Effector memory CD8-positive, alpha-beta T cell (primary cell): ENCODE results near the gene CRHR1.
A peak's percentile ranks its signal among the peaks of the same experiment; 100 is the strongest.

Source experiments
- ATAC-seq: fragments of 150-1000 bp; cut with Tn5 transposase; replicated peaks from 2 replicates; pipeline ENCODE4 v1.10.0; 2021; ENCODE audit warnings: mild to moderate bottlenecking, moderate library complexity
- DNase-seq, 3 experiments: peaks; one replicate each; pipeline ENCODE4 v3.0.0; 2021
- H3K27ac Mint-ChIP-seq, 2 donors: one replicate each; pipeline ENCODE4 v1.8.0; 2022; ENCODE audit warnings: mild to moderate bottlenecking in 2 of 2, mixed read lengths in 2 of 2, moderate library complexity in 2 of 2
- H3K27me3 Mint-ChIP-seq, 2 donors: one replicate each; pipeline ENCODE4 v1.8.0; 2022; ENCODE audit warnings: mixed read lengths in 2 of 2
- H3K36me3 Mint-ChIP-seq: one replicate; pipeline ENCODE4 v1.8.0; 2022; ENCODE audit warnings: mild to moderate bottlenecking, moderate library complexity, mixed read lengths; ENCODE audit not compliant: insufficient read depth
- H3K4me1 Mint-ChIP-seq, 2 donors: one replicate each; pipeline ENCODE4 v1.8.0; 2022; ENCODE audit warnings: low read depth in 2 of 2, mixed read lengths in 2 of 2
- H3K4me3 Mint-ChIP-seq, 2 donors: one replicate each; pipeline ENCODE4 v1.8.0; 2022; ENCODE audit warnings: mild to moderate bottlenecking in 2 of 2, mixed read lengths in 2 of 2, moderate library complexity in 2 of 2
- H3K9me3 Mint-ChIP-seq, 2 donors: one replicate each; pipeline ENCODE4 v1.8.0; 2022; ENCODE audit warnings: mixed read lengths in 2 of 2

CRHR1 gene

DNA sequence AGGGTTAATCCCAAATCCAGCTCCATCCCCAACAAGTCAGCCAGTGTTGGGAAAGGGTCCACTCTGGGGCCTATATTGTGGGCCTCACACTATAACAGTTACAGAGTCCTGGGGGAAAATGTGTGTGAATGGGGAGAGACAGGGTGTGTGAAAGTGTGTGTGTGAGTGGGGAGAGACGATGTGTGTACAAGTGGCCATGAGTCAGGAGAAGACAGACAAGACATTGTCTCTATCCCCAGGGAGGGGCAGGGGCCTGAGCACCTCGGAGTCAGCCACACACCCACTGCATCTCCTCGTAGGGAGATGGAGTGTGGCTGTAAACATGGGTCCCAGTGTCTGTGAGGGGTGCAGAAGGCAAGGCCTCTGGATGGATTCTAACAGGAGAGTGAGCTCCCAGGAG, 2.9 kb downstream of the CRHR1 start:
- H3K4me3 Mint-ChIP-seq = no peak overlapping the region
- ATAC-seq = no peak
- H3K36me3 Mint-ChIP-seq = no peaks in the 10 kb centered on the region
- no peak overlapping the region for H3K27ac Mint-ChIP-seq
- peaks cover 76 to 89% of the 10 kb centered on the region in 2 donors for H3K27me3 Mint-ChIP-seq
- H3K4me1 Mint-ChIP-seq = peaks cover 0 to 4% of the 10 kb centered on the region in 2 donors
- H3K9me3 Mint-ChIP-seq = no peaks in the 10 kb centered on the region
- DNase-seq = no peak

DNA sequence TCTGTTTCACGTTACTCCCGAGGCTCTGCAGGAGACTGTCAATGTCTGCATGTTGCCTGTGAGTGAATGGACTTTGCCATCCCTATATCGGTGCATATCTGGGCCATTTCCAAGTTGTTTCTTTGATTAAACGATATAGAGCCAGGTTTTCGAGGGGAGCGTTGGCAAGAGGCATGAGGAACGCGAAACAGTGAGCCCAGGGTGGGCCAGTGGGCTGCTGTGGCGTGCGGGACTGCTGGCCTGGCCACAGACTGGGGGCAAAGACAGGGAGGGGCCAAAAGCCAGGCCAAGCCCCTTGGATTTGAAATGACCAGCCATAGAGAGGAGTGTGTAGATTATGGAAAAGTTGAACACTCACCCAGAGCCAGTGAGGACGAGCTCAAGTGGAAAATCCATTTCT, 3.5 kb downstream of the CRHR1 start:
- no peaks in the 10 kb centered on the region for H3K36me3 Mint-ChIP-seq

DNA sequence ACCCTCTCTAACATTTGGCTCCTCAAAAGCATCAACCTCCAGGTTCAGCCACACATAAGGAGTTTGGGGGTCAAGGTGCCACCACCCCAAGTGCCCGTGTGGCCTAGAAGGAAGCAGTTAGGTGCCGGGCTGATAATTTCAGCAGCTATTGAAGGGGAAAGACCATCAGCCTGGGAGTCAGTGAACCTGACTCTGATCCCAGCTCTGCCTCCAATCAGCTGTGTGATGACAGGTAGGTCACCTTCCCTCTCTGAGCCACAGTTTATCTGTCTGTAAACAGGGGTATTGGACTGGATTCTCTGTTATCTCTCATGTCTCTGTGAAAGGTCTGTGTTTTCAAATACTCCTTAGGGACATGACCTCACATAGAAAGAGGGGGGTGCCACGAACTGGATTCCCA, 3.9 kb downstream of the CRHR1 start:
- Mint-ChIP-seq H3K9me3 (no peaks in the 10 kb centered on the region), H3K27me3 (peaks cover 76 to 89% of the 10 kb centered on the region in 2 donors), H3K27ac (no peak overlapping the region), H3K4me1 (peaks cover 0 to 6% of the 10 kb centered on the region in 2 donors), H3K4me3 (no peak overlapping the region), H3K36me3 (no peaks in the 10 kb centered on the region)
- ATAC-seq = no peak
- no peak for DNase-seq

More for the DNA sequence above, 3.5 kb downstream of the CRHR1 start:
- H3K4me3 Mint-ChIP-seq = no peak overlapping the region
- no peak overlapping the region for H3K27ac Mint-ChIP-seq
- no peaks in the 10 kb centered on the region for H3K9me3 Mint-ChIP-seq
- no peak for ATAC-seq
- H3K4me1 Mint-ChIP-seq = peaks cover 0 to 6% of the 10 kb centered on the region in 2 donors
- peaks cover 76 to 89% of the 10 kb centered on the region in 2 donors for H3K27me3 Mint-ChIP-seq
- DNase-seq = no peak

DNA sequence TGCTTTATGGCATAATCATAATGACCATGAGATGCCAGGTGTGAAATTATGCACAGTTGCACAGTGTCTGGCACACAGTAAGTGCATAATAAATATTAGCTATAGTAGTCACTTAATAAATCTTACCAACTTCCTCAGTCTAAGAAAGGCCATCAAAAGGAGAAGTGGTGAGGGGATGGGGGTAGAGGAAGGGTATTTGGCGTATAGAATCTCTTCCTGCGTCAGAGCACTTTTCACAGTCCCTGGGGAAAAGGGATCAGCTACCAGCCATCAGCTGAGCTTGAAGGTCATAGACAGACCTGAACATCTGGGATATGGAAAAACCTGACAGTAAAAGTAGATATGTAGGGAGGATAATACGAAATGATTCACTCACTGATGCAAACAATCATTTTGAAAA, 5.8 kb downstream of the CRHR1 start:
- no peak for ATAC-seq
- peaks cover 75 to 100% of the 10 kb centered on the region in 2 donors for H3K27me3 Mint-ChIP-seq
- no peak for DNase-seq
- H3K9me3 Mint-ChIP-seq = no peaks in the 10 kb centered on the region
- no peak overlapping the region for H3K27ac Mint-ChIP-seq
- peaks cover 0 to 3% of the 10 kb centered on the region in 2 donors for H3K4me1 Mint-ChIP-seq
- H3K4me3 Mint-ChIP-seq = no peak overlapping the region
- no peaks in the 10 kb centered on the region for H3K36me3 Mint-ChIP-seq

DNA sequence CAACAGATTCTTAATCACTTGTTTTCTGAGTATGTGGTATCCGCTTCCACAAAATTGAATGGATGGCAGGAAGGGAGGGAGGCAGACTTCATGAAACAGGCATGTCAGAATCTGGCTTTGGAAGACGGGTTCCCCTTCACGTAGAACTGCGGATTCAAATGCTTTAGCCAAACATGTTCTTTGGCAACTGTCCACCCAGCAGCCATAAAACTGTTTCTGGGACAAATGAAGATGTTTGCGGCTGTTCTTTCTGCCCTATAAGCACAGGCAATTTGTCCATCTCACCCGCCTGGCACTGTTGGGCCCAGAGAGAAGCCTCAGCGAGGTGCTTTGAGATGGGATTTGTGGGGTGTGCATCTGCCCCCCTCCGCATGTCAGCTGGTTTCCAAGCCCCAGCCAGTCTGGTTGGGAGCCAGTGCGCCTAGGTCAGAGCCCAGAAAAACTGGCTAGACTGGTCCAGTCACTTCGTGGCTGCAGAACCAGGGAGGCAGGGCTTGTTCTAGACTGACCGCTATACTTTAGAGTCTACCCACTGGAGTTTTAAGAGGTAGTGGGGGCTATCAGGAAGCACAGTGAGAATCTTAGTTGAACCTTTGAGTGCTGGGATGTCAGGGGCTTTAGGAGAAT, 6.3 kb downstream of the CRHR1 start:
- Mint-ChIP-seq H3K27ac (no peak overlapping the region), H3K4me1 (peaks cover 0 to 3% of the 10 kb centered on the region in 2 donors)
- DNase-seq = no peak

DNA sequence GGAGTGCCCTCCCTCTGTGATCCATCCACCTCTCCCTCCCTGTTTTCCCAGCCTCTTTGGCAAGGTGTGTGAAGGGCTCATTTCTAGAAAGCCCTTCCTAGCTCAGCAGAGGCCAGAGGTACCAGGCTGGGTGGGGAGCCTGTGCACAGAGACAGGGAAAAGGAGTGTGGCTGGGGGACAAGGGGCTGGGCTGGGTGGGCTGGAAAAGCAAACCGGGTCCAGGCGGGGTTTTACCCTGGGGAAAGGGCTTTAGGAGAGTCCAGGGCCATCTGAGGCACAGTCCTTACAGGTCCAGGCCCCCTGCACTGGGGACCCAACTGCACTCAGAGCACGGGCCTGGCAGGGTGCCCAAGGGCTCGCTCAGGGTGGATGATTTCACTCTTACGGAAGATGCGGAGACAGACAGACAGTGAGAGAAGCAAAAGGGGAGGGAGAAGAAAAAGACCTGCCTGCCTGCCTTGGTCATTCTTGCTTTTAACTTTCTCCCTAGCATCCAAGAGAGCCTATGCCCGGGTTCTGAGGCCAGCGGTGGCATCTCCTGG, 7.0 kb downstream of the CRHR1 start:
- DNase-seq (no peak), ATAC-seq (no peak)
- no peak overlapping the region for H3K4me3 Mint-ChIP-seq
- no peaks in the 10 kb centered on the region for H3K9me3 Mint-ChIP-seq
- peaks cover 0 to 3% of the 10 kb centered on the region in 2 donors for H3K4me1 Mint-ChIP-seq
- no peak overlapping the region for H3K27ac Mint-ChIP-seq
- no peaks in the 10 kb centered on the region for H3K36me3 Mint-ChIP-seq
- peaks cover 72 to 100% of the 10 kb centered on the region in 2 donors for H3K27me3 Mint-ChIP-seq

More for the DNA sequence above, 6.3 kb downstream of the CRHR1 start:
- peaks cover 75 to 100% of the 10 kb centered on the region in 2 donors for H3K27me3 Mint-ChIP-seq
- ATAC-seq = no peak
- no peak overlapping the region for H3K4me3 Mint-ChIP-seq
- H3K36me3 Mint-ChIP-seq = no peaks in the 10 kb centered on the region
- no peaks in the 10 kb centered on the region for H3K9me3 Mint-ChIP-seq

DNA sequence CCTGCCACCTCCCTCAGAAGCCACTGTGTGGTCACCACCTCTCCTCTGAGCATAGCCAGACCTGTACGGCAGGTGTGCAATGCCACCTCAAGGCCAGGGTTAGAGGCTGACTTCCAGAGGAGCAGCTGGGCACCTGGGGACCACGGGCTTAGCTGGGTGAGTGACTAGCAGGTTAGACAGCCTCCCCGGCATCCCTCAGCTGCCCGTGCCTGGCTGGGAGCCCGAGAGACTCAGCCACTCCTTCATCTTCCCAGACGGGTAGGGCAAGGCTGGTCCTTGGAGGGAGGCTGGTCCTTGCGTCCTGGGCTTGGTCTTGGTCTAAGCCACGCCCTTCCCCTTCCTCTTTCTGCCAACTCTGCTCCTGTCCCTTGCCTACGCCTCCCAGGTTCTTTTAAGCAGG, 7.8 kb downstream of the CRHR1 start:
- Mint-ChIP-seq H3K4me1 (peaks cover 0 to 3% of the 10 kb centered on the region in 2 donors), H3K4me3 (no peak overlapping the region), H3K36me3 (no peaks in the 10 kb centered on the region), H3K27me3 (peaks cover 72 to 100% of the 10 kb centered on the region in 2 donors), H3K27ac (peak overlapping the region in 1 of 2 donors; percentile 35), H3K9me3 (no peaks in the 10 kb centered on the region)
- no peak for DNase-seq
- ATAC-seq = no peak

DNA sequence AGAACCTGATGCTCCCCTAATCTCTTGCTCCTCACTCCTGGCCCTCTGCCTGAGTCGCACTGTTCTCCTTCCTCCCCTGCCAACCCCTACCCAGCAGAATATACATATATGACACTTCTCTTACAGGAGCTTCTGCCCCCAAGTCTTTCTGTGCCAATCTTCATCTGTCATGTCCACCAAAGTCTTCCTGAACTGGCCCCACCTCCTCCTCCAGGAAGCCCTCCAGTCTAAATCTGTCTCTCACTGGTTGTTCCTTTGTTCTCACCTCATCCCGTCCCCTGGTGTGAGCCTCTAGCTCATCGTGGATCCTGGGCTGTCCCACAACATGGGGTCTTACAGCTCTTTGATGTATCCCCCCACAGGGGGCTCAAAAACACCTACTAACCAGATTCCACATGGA, 8.3 kb downstream of the CRHR1 start:
- Mint-ChIP-seq H3K27ac (no peak overlapping the region), H3K36me3 (no peaks in the 10 kb centered on the region), H3K4me1 (peaks cover 0 to 3% of the 10 kb centered on the region in 2 donors), H3K9me3 (no peaks in the 10 kb centered on the region), H3K4me3 (no peak overlapping the region), H3K27me3 (peaks cover 70 to 100% of the 10 kb centered on the region in 2 donors)
- ATAC-seq = no peak
- DNase-seq = no peak

DNA sequence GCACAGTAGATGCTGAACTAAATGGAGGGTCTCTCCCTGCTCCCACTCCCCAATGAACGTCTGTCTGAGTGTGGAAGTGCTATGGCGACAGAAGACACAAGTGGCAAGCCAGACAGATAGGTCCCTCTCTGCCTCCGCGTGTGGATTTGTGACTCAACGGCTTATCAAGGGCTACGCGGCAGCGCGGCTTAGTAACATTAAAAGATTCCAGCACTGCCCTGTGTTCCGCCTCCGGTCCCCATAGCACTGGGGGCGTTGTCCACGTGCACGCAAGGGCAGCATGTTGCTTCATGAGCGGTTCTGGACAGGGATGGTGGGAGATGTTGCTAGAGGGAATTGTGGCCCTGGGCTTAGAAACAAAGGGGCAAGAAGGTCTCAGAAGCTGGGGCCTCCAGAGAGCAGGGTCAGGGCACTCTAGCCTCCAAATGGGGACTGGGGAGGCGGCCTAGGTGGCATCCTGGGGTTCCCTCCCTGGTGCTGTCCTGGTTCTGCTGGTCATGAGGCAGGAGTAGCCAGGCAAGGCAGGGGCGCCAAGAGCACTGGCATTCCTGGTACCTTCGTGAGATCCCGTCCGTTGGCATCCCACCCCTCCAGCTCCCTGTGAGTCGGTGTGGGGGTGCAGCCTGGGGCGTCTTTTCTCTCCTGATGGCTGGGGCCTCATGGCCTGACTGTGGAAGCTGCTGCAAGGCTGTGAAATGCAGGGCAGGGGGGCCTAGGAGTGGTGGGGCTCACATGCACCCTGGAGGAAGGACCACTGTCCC, 9.1 kb downstream of the CRHR1 start:
- Mint-ChIP-seq H3K4me1 (peaks cover 0 to 3% of the 10 kb centered on the region in 2 donors), H3K27me3 (peaks cover 71 to 100% of the 10 kb centered on the region in 2 donors), H3K27ac (no peak overlapping the region), H3K4me3 (no peak overlapping the region), H3K9me3 (no peaks in the 10 kb centered on the region), H3K36me3 (no peaks in the 10 kb centered on the region)
- no peak for DNase-seq
- no peak for ATAC-seq

DNA sequence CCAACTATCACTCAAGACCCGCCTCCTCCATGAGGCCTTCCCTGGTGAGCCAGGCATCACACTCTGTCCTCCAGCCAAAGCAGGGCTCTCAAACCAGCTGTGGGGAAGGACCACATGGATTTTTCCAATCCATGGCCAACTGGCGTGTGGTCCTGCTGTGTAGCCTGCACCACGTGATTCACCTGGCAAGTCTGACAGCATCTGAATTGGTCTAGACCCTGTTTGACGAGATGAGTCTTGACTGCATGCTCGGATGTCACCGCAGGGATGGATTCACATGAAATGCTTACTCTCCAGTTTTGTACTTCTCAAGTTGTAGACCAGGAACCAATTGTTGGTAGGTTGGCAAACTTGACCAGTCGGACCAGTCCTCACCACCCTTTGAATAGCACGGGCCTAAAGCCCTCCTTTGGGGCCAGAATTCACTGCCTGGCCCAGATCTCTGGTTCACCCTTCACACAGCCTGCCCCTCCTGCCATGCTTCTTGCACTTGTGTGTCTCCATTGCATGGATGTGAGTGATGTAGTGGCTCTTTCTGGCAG, 9.9 kb downstream of the CRHR1 start:
- Mint-ChIP-seq H3K27ac (no peak overlapping the region), H3K4me1 (peaks cover 0 to 3% of the 10 kb centered on the region in 2 donors), H3K36me3 (no peaks in the 10 kb centered on the region), H3K27me3 (peaks cover 71 to 100% of the 10 kb centered on the region in 2 donors), H3K9me3 (no peaks in the 10 kb centered on the region), H3K4me3 (no peak overlapping the region)
- DNase-seq = no peak
- no peak for ATAC-seq

DNA sequence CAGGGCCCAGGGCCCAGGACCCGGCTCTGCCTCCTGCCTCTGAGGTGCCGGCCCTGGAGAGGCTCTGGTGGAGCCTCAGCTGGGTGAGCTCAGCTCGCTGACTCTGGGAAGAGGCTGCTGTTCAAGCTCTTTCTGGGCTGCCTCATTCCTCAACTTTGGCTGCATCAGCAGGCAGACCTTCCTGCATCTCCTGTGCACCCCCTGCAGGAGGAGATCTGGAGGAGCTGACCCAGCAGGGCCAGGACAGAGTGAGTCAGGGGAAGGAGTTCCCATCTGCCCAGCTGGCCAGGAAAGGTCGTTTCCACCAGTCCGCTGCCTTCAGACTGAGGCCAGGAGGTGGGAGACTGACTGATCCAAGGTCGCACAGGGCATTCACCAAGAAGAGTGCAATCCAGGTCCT, 10.7 kb downstream of the CRHR1 start:
- H3K4me3 Mint-ChIP-seq = no peak overlapping the region
- DNase-seq (no peak), ATAC-seq (no peak)
- no peak overlapping the region for H3K27ac Mint-ChIP-seq
- H3K4me1 Mint-ChIP-seq = peaks cover 0 to 3% of the 10 kb centered on the region in 2 donors
- peaks cover 72 to 100% of the 10 kb centered on the region in 2 donors for H3K27me3 Mint-ChIP-seq
- no peaks in the 10 kb centered on the region for H3K9me3 Mint-ChIP-seq
- no peaks in the 10 kb centered on the region for H3K36me3 Mint-ChIP-seq

DNA sequence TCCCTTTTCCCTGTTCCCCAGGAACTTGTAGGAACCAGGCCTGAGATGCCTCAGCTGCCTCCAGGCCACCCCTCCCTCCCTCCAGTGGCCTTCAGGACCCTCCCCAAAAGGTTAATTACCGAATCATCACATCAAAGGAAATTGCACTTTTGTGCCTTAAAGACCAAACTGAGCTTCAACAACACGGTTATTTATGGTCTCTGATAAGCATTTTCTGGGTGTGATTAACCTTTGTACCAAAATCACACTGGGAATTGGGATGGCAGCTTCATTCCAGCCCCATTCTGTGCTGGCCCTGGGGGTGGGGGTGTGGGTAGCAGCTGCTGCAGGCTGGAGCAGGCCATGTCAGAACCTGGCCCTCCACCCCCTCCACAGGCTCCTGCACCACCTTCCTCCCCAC, 16.7 kb downstream of the CRHR1 start:
- ATAC-seq (no peak), DNase-seq (no peak)
- no peak overlapping the region for H3K4me3 Mint-ChIP-seq
- no peak overlapping the region for H3K27ac Mint-ChIP-seq
- peaks cover 76 to 97% of the 10 kb centered on the region in 2 donors for H3K27me3 Mint-ChIP-seq
- H3K36me3 Mint-ChIP-seq = no peaks in the 10 kb centered on the region
- H3K4me1 Mint-ChIP-seq = no peaks in the 10 kb centered on the region
- no peaks in the 10 kb centered on the region for H3K9me3 Mint-ChIP-seq

DNA sequence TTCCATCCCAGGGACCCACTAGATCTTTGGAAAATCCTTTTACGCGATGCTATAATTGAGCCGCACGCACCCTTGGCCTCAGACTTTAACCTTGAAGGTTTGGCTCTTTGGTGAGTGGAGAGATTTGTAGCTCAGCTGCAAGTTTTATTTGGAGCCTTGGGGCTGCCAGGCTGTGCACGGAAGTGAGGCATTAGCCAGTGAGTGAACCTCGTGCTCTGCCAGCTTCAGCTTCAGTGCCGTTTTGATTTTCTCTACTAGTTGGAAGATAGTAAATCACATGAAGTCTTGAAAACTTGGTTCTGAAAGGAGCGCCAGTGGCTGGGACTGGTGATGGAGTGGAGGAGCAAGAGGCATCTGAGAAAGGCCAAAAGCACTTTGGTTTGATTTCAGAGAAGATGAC, 17.3 kb downstream of the CRHR1 start:
- ATAC-seq (no peak), DNase-seq (no peak)
- H3K27me3 Mint-ChIP-seq = peaks cover 76 to 97% of the 10 kb centered on the region in 2 donors

More for the DNA sequence above, 17.3 kb downstream of the CRHR1 start:
- Mint-ChIP-seq H3K4me1 (no peaks in the 10 kb centered on the region), H3K27ac (no peak overlapping the region), H3K36me3 (no peaks in the 10 kb centered on the region), H3K4me3 (no peak overlapping the region), H3K9me3 (no peaks in the 10 kb centered on the region)
